ENCODE data around the gene SLC49A4.

Gene SLC49A4

DNA sequence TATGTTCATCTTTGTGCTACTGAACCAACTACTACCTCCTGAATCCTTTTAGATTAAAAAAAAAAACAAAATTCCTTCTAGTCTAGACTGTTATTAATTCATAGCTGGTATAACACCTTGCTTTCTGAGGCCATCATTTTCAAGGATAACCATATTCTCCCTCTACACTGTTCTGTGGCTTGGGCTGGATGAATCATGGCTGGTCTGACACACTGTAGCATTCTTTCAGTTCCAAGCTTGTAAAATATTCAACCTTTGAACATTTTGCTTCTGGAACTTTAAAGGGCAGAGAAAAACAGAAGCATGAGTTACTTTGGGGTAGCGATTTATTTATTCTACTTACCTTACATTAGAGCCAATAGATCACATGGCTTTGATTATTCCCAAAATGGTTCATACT is 8.8 kb upstream of the SLC49A4 start:
- no peak for FAIRE-seq

DNA sequence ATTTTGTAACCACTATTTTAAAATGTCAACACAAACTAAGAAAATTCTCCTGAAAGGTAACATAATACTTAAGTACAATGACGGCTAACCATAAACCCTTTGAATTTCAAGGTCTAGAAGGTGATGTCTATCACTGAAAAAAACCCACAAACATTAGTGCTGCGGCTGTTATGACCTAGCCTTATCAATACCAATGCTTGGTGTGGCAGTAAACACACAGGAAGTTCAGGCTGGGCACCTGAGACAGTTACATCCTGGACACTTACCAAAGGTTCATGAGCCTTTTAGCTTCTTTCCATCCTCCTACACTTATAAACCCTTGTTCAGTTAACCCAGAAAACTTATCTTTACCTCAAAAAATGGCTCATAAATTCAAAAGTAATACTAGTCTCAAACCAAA is 7.0 kb upstream of the SLC49A4 start:
- FAIRE-seq = no peak

DNA sequence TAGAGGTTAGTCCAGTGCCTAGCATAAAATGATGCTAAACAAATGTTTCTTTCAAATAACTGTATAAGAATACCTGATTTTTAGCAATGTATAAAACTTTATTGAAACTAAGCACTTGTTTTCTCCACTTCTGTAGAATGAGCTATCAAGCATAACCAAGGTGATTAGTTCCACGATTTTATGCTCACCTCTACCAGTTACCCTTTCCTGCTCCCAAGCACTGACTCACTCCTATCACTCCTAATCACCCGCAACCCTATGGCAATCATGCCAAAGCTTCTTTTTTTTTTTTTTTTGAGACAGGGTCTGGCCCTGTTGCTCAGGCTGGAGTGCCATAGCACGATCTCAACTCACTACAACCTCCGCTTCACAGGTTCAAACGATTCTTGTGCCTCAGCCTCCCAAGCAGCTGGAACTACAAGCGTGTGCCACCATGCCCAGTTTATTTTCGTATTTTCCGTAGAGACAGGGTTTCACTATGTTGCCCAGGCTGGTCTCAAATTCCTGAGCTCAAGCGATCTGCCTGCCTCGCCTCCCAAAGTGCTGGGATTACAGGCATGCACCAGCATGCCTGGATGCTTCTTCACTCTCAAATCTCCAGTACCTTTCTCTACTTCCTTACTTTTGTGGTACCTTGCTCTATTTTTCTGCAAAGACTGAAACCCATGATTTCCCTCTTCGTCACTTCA is 5.1 kb upstream of the SLC49A4 start:
- FAIRE-seq = no peak

GRCh38 chr3:122793568-122794416 is 1.1 kb upstream of the SLC49A4 start, which contains the start of gene HSPBAP1:
TSS of gene HSPBAP1 (minus strand) at chr3:122793831. CDS start at chr3:122793680, 151 bp downstream.
- no peak for FAIRE-seq

DNA sequence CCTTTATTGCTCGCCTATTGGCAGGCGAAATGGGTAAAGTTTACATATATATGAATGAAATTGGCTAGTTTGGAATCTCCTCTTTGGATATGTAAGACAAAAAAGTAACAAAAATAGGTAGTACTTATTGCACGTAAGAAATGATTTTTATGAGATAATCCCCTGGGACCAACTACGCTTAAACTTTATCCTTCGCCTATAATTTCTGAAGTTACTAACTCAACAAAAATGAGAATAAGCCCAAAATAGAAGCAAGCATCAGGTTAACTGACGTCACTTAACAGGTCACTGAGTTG is 438 bp upstream of the SLC49A4 start:
- FAIRE-seq = no peak

- FAIRE-seq = no peak
Measured at GRCh38 chr3:122795674-122796195, 866 bp downstream of the SLC49A4 start.

- no peak for FAIRE-seq
Measured at GRCh38 chr3:122797291-122797690, 2.4 kb downstream of the SLC49A4 start.

- FAIRE-seq = no peak
Measured at GRCh38 chr3:122799322-122799721, 4.5 kb downstream of the SLC49A4 start.

GRCh38 chr3:122800031-122800430 is 5.2 kb downstream of the SLC49A4 start:
- no peak for FAIRE-seq

DNA sequence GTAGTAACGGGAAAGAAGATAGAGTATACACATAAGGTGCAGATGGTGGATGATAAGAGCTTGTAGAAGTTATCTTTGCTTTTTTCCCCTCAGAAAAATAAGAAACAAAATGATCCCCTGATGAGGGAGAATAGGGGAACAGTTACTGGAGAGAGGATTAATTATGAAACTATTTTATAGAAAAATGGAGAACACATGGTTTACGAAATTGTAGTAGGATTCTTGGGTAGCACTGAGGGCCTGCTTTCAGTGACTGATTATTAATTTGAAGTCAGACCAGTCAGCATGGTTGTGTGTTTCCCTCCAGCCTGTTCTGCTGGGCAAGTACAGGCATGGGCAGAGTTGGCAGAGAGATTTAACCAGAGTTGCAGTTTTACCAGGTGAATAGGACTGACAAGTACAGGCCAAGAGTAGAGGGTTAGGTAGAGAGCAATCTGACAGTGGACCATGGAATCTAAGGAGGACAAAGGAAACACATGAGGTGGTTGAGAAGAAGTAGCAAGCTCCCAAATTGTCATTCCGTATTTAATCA is 5.9 kb downstream of the SLC49A4 start:
- FAIRE-seq = no peak

DNA sequence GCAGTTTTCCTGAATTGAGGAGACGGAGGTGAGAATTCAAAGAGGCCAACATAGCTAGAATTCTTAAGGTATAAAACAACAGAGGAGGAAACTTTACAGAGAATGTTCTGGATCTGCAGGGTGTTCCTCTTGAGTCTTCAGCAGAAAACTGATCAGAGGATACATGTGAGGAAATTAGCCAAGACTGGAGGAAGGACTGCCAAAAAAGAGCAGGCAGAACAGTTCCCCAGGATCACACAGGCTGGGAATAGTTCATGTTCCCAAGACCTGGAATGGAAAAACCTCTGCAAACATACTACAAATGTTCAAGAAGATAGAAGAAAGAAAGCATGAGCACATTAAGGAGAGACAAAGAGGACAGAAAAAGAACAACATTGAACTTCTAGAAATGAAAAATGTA is 7.5 kb downstream of the SLC49A4 start:
- no peak for FAIRE-seq

DNA sequence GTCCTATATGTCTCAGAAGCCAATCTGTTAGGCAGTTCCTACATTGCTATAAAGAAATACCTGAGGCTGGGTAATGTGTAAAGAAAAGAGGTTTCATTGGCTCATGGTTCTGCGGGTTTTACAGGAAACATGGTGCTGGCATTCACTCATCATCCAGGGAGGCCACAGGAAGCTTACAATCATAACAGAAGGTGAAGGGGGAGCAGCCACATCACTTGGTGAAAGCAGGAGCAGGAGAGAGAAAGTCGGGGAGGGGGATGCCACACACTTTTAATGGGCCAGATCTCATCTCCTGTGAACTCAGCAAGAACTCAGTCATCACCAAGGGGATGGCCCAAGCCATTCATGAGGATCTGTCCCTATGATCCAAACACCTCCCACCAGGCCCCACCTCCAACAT is 9.1 kb downstream of the SLC49A4 start:
- FAIRE-seq = no peak

GRCh38 chr3:122810734-122811133 is 15.9 kb downstream of the SLC49A4 start:
- peak; percentile 79 for FAIRE-seq

DNA sequence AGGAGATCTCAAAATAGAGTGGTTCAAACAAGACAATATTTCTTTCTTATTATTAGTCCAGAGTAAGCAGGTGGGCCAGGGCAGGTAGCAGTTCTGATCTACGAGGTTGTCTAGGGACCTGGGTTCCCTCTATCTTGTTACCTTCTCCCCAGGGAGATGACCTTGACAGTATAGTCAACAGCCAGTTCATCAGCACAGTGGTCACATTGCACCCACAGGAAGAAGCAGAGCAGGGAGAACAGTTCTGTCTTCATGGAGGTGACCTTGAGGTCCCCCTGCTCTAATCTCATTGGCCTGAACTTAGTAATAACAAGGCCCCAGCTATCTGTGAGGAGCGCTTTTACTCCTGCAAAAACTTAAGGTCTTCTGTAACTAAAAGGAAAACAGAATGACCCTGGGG is 21.7 kb downstream of the SLC49A4 start:
- no peak for FAIRE-seq

DNA sequence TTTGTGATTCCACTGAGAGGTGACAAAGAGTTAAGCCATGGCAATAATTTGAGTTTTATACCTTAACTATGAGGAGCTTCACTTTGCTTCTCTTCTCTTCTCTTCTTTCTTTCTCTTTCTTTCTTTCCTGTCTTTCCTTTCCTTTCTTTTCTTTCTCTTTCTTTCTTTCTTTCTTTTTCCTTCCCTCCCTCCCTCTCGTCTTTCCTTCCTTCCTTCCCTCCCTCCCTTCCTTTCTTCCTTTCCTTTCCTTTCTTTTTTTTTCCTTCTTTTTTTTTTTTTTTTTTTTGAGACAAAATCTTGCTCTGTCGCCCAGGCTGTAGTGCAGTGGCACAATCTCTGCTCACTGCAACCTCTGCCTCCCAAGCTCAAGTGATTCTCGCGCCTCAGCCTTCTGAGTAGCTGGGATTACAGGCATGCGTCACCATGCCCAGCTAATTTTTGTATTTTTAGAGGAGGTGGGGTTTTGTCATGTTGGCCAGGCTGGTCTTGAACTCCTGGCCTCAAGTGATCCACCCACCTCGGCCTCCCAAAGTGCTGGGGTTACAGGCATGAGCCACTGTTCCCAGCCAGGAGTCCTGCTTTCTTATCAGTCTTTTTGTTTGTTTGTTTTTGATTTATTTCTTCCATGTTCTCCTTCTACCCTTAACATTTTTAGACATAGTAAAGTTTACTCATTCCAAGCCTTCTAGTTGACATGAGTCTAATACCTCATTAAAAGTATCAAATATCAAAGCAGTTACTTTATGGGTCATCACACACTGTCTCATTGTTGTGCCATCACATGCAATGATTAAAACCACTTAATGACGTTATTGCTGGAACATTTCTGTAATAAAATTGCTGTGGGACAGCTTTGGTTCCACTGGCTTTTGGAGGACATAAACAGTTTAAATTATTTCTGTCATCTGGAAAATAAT is 29.9 kb downstream of the SLC49A4 start:
- FAIRE-seq = no peak

- FAIRE-seq = no peak
Measured at GRCh38 chr3:122825460-122825859, 30.6 kb downstream of the SLC49A4 start.

GRCh38 chr3:122826278-122826677 is 31.4 kb downstream of the SLC49A4 start:
- no peak for FAIRE-seq

DNA sequence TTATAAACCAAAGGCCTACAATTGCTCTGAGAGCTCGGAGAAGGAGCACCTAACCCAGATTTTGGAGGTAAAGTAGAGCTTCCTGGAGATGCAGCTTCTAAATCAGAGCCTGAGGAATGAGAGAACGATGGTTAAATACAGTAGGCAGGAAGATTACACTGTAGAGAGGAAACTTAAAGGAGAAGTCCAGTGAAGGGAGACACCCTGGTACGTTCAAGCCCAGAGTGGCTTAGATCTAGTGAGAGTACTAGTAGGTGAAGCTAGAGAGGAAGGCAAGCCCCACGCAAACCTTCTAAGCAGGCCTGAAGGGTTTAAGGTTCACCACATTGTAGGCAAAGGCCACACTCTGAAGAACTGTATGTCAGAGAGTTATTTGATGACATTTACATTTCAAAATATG is 33.4 kb downstream of the SLC49A4 start:
- FAIRE-seq = no peak

- no peak for FAIRE-seq
Measured at GRCh38 chr3:122835590-122835989, 40.7 kb downstream of the SLC49A4 start.

DNA sequence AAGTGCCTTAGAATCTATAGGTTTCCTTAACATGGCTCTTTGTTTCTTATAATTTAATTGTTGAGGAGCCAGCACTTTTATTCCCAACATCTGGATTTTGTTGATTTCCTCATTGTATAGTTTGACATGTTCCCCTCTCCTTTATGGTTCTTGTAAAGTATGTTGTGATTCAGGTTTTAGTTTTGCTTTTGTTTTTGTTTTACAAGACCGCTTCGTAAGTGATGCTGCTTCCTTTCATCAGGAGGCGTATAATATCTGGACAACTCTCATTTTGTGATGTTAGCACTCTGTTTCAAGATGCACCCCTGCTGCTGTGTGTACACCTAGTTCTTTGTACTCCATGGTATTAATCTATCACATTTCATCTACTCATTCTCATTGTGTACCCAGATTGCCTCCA is 48.7 kb downstream of the SLC49A4 start:
- FAIRE-seq = no peak

- no peak for FAIRE-seq
Measured at GRCh38 chr3:122857019-122857418, 62.1 kb downstream of the SLC49A4 start.

GRCh38 chr3:122858373-122858772 is 63.5 kb downstream of the SLC49A4 start:
- FAIRE-seq = no peak

Data from colon (tissue), 2 donors.